H1 (cell line): ENCODE results near the gene PCYT1A. TPM values are rescaled to one million over a fixed set of nuclear protein-coding genes. Genes with fewer than 3 reads are reported as not detected.
A peak's percentile ranks its signal among the peaks of the same experiment; 100 is the strongest.

Experiments used
- BACH1 ChIP-seq: IDR thresholded peaks from 2 replicates; pipeline ENCODE4 v1.6.1; 2012; ENCODE audit warnings: low read length, improper control_type of control experiment
- E2F6 ChIP-seq: IDR thresholded peaks from 2 replicates; pipeline ENCODE4 v1.6.1; 2012; ENCODE audit warnings: inconsistent platforms
- NRF1 ChIP-seq: IDR thresholded peaks from 2 replicates; pipeline ENCODE4 v1.6.1; 2011; ENCODE audit warnings: mild to moderate bottlenecking, low read depth, low read length, improper control_type of control experiment
- PHF8 ChIP-seq: fragments of 200-600 bp; sonication (generic); conservative IDR thresholded peaks from 2 replicates; pipeline ENCODE4 v1.7.1; 2012; ENCODE audit warnings: low read depth, mild to moderate bottlenecking, inconsistent platforms, low read length, moderate library complexity
- RBBP5 ChIP-seq: IDR thresholded peaks from 2 replicates; pipeline ENCODE4 v1.7.1; 2012; ENCODE audit warnings: low read depth, mild to moderate bottlenecking, inconsistent platforms, low read length, moderate library complexity, borderline replicate concordance
- SP4 ChIP-seq: IDR thresholded peaks from 2 replicates; pipeline ENCODE4 v1.6.1; 2012; ENCODE audit warnings: low read length, inconsistent platforms
- TAF1 ChIP-seq: IDR thresholded peaks from 2 replicates; pipeline ENCODE4 v1.6.1; 2011; ENCODE audit warnings: mild to moderate bottlenecking, low read depth, low read length
- TBP ChIP-seq: IDR thresholded peaks from 2 replicates; pipeline ENCODE4 v1.6.1; 2011; ENCODE audit warnings: low read depth, low read length, improper control_type of control experiment
- TEAD4 ChIP-seq: IDR thresholded peaks from 2 replicates; pipeline ENCODE4 v1.6.1; 2012; ENCODE audit warnings: low read depth, low read length, inconsistent platforms, mixed read lengths
- polyA plus RNA-seq, 7 experiments: library from polyadenylated mRNA; depleted of rRNA in 3 of 7; stranded (reverse) in 5 of 7; unstranded in 2 of 7; fragments of >200 nt in 5 of 7; fragments of 200-250 nt in 2 of 7; gene quantifications; 1 replicate in 5 of 7; 2 replicates in 1 of 7; 4 replicates in 1 of 7; pipeline versions ENCODE4 v1.2.1 to v1.2.3, GENCODE V29; 2011 to 2013; ENCODE audit warnings: missing spikeins in 2 of 7, mixed read lengths in 2 of 7
- total RNA-seq: library from RNA; stranded (reverse); fragmentation: NEBNext Ultra II Directional; extraction: Animal tissue kit (Norgen Biotek cat#: 25700); gene quantifications from 2 replicates; pipeline ENCODE4 v1.2.1, GENCODE V29; 2021
- TF ChIP-seq, protein P1 (sequence below): fragments of 300-600 bp; sonication (generic); IDR thresholded peaks from 2 replicates; pipeline ENCODE4 v1.7.1; 2012; ENCODE audit warnings: low read length, moderate library complexity, mild to moderate bottlenecking, inconsistent platforms; ENCODE audit not compliant: insufficient replicate concordance

Gene PCYT1A
- total and polyA plus RNA-seq, 2 of the 8 experiments (the other 6 are each of a cell fraction or from before 2014, with no cell fraction given) = 19.9 to 31.8 TPM

DNA sequence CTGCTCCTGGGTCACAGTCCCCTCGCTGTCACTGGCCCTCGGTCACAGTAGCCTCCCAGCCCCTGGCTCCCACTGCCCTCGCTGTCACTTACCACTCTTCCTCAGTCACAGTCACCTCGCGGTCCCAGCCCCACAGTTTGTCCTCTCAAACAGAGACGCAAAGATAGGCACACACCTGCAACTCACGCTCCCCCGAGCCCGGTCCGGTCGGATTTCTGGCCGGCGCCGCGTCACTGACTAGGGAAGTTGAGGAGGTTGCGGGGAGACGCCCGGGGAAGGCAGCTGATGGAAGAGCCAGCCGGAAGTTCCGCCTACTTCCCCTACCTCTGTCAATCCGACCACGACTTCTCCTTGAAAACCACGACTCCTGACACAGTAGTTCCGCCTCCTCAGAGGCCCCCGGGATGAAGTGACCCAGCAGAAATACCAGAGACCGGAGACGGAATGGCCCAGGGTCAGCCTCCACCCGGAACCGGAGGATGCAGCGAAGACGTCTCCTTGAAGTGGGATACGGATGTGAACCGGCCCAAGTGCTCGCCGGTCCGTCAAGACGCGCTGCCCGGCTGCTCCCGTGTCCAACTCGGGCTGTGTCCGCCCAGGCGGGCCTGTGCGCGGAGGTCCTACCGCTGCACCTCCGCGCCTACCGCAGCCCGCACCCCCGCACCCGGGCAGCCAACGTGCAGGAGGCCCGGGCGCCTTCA, at the start of gene PCYT1A (continued):
- TF ChIP-seq TAF1 = peak; percentile 87
- TF ChIP-seq RBBP5 = peak; percentile 77; the same call in 1 of the 2 replicates
- TF ChIP-seq, protein P1, sequence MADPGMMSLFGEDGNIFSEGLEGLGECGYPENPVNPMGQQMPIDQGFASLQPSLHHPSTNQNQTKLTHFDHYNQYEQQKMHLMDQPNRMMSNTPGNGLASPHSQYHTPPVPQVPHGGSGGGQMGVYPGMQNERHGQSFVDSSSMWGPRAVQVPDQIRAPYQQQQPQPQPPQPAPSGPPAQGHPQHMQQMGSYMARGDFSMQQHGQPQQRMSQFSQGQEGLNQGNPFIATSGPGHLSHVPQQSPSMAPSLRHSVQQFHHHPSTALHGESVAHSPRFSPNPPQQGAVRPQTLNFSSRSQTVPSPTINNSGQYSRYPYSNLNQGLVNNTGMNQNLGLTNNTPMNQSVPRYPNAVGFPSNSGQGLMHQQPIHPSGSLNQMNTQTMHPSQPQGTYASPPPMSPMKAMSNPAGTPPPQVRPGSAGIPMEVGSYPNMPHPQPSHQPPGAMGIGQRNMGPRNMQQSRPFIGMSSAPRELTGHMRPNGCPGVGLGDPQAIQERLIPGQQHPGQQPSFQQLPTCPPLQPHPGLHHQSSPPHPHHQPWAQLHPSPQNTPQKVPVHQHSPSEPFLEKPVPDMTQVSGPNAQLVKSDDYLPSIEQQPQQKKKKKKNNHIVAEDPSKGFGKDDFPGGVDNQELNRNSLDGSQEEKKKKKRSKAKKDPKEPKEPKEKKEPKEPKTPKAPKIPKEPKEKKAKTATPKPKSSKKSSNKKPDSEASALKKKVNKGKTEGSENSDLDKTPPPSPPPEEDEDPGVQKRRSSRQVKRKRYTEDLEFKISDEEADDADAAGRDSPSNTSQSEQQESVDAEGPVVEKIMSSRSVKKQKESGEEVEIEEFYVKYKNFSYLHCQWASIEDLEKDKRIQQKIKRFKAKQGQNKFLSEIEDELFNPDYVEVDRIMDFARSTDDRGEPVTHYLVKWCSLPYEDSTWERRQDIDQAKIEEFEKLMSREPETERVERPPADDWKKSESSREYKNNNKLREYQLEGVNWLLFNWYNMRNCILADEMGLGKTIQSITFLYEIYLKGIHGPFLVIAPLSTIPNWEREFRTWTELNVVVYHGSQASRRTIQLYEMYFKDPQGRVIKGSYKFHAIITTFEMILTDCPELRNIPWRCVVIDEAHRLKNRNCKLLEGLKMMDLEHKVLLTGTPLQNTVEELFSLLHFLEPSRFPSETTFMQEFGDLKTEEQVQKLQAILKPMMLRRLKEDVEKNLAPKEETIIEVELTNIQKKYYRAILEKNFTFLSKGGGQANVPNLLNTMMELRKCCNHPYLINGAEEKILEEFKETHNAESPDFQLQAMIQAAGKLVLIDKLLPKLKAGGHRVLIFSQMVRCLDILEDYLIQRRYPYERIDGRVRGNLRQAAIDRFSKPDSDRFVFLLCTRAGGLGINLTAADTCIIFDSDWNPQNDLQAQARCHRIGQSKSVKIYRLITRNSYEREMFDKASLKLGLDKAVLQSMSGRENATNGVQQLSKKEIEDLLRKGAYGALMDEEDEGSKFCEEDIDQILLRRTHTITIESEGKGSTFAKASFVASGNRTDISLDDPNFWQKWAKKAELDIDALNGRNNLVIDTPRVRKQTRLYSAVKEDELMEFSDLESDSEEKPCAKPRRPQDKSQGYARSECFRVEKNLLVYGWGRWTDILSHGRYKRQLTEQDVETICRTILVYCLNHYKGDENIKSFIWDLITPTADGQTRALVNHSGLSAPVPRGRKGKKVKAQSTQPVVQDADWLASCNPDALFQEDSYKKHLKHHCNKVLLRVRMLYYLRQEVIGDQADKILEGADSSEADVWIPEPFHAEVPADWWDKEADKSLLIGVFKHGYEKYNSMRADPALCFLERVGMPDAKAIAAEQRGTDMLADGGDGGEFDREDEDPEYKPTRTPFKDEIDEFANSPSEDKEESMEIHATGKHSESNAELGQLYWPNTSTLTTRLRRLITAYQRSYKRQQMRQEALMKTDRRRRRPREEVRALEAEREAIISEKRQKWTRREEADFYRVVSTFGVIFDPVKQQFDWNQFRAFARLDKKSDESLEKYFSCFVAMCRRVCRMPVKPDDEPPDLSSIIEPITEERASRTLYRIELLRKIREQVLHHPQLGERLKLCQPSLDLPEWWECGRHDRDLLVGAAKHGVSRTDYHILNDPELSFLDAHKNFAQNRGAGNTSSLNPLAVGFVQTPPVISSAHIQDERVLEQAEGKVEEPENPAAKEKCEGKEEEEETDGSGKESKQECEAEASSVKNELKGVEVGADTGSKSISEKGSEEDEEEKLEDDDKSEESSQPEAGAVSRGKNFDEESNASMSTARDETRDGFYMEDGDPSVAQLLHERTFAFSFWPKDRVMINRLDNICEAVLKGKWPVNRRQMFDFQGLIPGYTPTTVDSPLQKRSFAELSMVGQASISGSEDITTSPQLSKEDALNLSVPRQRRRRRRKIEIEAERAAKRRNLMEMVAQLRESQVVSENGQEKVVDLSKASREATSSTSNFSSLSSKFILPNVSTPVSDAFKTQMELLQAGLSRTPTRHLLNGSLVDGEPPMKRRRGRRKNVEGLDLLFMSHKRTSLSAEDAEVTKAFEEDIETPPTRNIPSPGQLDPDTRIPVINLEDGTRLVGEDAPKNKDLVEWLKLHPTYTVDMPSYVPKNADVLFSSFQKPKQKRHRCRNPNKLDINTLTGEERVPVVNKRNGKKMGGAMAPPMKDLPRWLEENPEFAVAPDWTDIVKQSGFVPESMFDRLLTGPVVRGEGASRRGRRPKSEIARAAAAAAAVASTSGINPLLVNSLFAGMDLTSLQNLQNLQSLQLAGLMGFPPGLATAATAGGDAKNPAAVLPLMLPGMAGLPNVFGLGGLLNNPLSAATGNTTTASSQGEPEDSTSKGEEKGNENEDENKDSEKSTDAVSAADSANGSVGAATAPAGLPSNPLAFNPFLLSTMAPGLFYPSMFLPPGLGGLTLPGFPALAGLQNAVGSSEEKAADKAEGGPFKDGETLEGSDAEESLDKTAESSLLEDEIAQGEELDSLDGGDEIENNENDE = no peak
- TF ChIP-seq NRF1 = no peak
- TF ChIP-seq TBP = peak; percentile 91
- TF ChIP-seq TEAD4 = peak; percentile 53; the same call in 1 of the 2 replicates
- TF ChIP-seq BACH1 = peak; percentile 92
- TF ChIP-seq SP4 = peak; percentile 74
- no peak for TF ChIP-seq E2F6
- peak; percentile 90 for TF ChIP-seq PHF8
